NCI-H2171 treated with DMSO at 0.1 percent for 48 hours (cell line): ENCODE data around the gene USP37.
A peak's percentile ranks its signal among the peaks of the same experiment; 100 is the strongest.
"Not testable (repeated sequence)": the region's sequence is repeated elsewhere in the genome, so short reads cannot be mapped to it uniquely, and the experiment has no call there.

Experiments
- DNase-seq: peaks from one replicate; lab custom pipeline; 2025; lab: John Stamatoyannopoulos, UW

USP37 gene

GRCh38 chr2:218555527-218555926, 12.6 kb downstream of the USP37 start:
- DNase-seq = no peak

- DNase-seq = not testable (repeated sequence)
These were observed 13.9 kb downstream of the USP37 start for GRCh38 chr2:218554225-218554624.

- DNase-seq = no peak
These were observed 20.2 kb downstream of the USP37 start for GRCh38 chr2:218547978-218548377.

GRCh38 chr2:218547511-218547910, 20.6 kb downstream of the USP37 start:
- DNase-seq = no peak

GRCh38 chr2:218546012-218546411, 22.1 kb downstream of the USP37 start:
- no peak for DNase-seq

- no peak for DNase-seq
These were observed 28.1 kb downstream of the USP37 start for GRCh38 chr2:218540015-218540414.

GRCh38 chr2:218536804-218537494, 31.2 kb downstream of the USP37 start:
- DNase-seq = no peak

- no peak for DNase-seq
These were observed 38.2 kb downstream of the USP37 start for GRCh38 chr2:218529990-218530389.

GRCh38 chr2:218528409-218528808, 39.7 kb downstream of the USP37 start:
- DNase-seq = not testable (repeated sequence)

- no peak for DNase-seq
These were observed 44.5 kb downstream of the USP37 start for GRCh38 chr2:218523651-218524050.

GRCh38 chr2:218518876-218519275, 49.3 kb downstream of the USP37 start:
- no peak for DNase-seq

GRCh38 chr2:218517434-218518206, 50.5 kb downstream of the USP37 start:
- no peak for DNase-seq

- DNase-seq = no peak
These were observed 51.5 kb downstream of the USP37 start for GRCh38 chr2:218516614-218517013.

GRCh38 chr2:218513676-218514075, 54.5 kb downstream of the USP37 start:
- no peak for DNase-seq

GRCh38 chr2:218508299-218508698, 59.9 kb downstream of the USP37 start:
- DNase-seq = no peak

GRCh38 chr2:218505754-218506371, 62.3 kb downstream of the USP37 start:
- no peak for DNase-seq

GRCh38 chr2:218501665-218502064, 66.5 kb downstream of the USP37 start:
- no peak for DNase-seq

GRCh38 chr2:218500501-218501060, 67.6 kb downstream of the USP37 start:
- no peak for DNase-seq

- DNase-seq = peak; percentile 95
These were observed 82.0 kb downstream of the USP37 start for GRCh38 chr2:218485986-218486667.

GRCh38 chr2:218482651-218483050, 85.5 kb downstream of the USP37 start:
- no peak for DNase-seq

- no peak for DNase-seq
These were observed 88.6 kb downstream of the USP37 start for GRCh38 chr2:218479595-218479994.

GRCh38 chr2:218478544-218478943, 89.6 kb downstream of the USP37 start:
- DNase-seq = no peak
